Nephron (organoid): ENCODE results near the gene IRAK1.

Source experiments
- H3K27ac Mint-ChIP-seq, 3 experiments: 2 replicates each; pipeline ENCODE4 v1.8.0; 2020; ENCODE audit warnings: mixed read lengths in 3 of 3, mild to moderate bottlenecking in 2 of 3, moderate library complexity in 1 of 3
- H3K27me3 Mint-ChIP-seq: 2 replicates; pipeline ENCODE4 v1.8.0; 2021; ENCODE audit warnings: low read depth, mild to moderate bottlenecking, moderate library complexity, mixed read lengths
- H3K36me3 Mint-ChIP-seq: 2 replicates; pipeline ENCODE4 v1.8.0; 2020; ENCODE audit warnings: low read depth, mixed read lengths
- H3K4me1 Mint-ChIP-seq: 2 replicates; pipeline ENCODE4 v1.8.0; 2020; ENCODE audit warnings: mixed read lengths
- H3K4me3 Mint-ChIP-seq, 3 experiments: 2 replicates each; pipeline ENCODE4 v1.8.0; 2020; ENCODE audit warnings: mild to moderate bottlenecking in 3 of 3, mixed read lengths in 3 of 3, moderate library complexity in 2 of 3
- H3K9me3 Mint-ChIP-seq: 2 replicates; pipeline ENCODE4 v1.8.0; 2020; ENCODE audit warnings: mixed read lengths
- TF ChIP-seq, protein P1 (sequence below), 3 experiments: fragments of 200-600 bp; sonication (generic); IDR thresholded peaks; one replicate each; pipeline ENCODE4 v1.5.0; 2021; ENCODE audit warnings: antibody characterized with exemption in 3 of 3; ENCODE audit not compliant: unreplicated experiment in 3 of 3

Gene IRAK1

DNA sequence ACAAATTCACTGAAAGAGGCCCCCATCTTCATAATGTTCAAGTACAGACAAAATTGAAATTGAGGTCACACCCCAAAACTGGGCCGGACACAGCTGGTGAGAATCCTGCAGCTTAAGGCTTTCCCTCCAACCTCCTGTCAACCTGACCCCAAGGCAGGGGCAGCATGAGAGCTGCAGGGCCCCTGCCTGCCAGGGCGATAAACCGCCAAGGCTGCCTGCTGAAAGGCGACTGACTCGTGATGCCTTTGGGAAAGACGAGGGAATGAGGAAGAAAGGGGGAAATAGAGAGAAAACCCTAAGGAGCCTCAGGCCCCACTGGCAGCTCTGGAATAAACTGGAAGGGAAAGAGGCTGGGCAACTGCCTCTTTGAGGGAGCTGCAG, 7.3 kb upstream of the IRAK1 start:
- H3K27me3 Mint-ChIP-seq = no peaks in the 10 kb centered on the region
- H3K4me1 Mint-ChIP-seq = peaks cover 22% of the 10 kb centered on the region
- H3K36me3 Mint-ChIP-seq = peaks cover 30% of the 10 kb centered on the region
- no peak overlapping the region for H3K4me3 Mint-ChIP-seq
- TF ChIP-seq, protein P1, sequence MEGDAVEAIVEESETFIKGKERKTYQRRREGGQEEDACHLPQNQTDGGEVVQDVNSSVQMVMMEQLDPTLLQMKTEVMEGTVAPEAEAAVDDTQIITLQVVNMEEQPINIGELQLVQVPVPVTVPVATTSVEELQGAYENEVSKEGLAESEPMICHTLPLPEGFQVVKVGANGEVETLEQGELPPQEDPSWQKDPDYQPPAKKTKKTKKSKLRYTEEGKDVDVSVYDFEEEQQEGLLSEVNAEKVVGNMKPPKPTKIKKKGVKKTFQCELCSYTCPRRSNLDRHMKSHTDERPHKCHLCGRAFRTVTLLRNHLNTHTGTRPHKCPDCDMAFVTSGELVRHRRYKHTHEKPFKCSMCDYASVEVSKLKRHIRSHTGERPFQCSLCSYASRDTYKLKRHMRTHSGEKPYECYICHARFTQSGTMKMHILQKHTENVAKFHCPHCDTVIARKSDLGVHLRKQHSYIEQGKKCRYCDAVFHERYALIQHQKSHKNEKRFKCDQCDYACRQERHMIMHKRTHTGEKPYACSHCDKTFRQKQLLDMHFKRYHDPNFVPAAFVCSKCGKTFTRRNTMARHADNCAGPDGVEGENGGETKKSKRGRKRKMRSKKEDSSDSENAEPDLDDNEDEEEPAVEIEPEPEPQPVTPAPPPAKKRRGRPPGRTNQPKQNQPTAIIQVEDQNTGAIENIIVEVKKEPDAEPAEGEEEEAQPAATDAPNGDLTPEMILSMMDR (IDR thresholded peaks at IDR 0.05; ENCODE audit: unreplicated experiment in 3 of 3) = no peak
- peaks cover 4% of the 10 kb centered on the region for H3K9me3 Mint-ChIP-seq
- H3K27ac Mint-ChIP-seq = no peak overlapping the region

DNA sequence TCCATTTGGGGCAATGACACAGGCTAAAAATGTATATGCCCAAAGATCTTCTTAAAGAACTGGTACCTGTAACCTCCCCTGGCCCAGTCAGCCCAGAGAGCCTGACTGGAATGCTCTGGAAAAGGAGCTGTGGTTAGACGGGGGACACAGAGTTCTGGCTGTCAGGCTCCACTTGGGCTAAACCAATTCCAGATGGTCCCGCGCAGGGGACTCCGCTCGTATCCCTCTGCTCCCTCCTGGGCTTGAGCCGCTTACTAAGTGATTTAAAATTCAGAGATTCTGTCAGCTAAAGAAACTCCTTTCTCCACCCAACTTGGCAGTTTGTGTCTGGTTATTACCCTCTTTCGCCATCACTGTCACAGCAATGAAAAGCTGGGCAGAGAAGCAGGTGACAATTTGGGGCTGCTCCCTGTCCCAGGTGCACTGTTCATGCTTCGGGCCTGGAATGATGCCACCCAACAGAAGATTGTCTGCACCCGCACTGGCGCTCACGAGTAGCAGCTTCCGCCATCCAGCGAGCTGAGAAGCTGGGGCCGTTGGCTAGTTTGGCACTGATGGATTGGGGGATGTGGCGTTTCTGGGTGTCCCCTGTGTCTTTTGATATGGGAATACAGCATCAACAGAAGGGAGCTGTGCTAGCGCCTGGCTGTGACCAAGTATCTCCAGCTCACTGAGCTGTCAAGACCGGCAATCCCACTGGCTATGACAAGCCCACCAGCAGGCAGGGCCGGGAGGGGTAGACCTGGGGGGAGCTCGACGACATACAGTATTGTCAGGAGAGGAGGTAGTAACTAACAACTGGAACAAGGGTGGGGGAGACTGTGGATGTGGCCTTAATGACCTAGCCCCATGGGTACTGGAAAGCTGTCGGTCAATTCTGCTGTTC, 6.7 kb upstream of the IRAK1 start:
- Mint-ChIP-seq H3K27ac (peak overlapping the region in 2 of 3 experiments; percentile 79 to 86), H3K4me3 (no peak overlapping the region), H3K36me3 (peaks cover 27% of the 10 kb centered on the region), H3K4me1 (peaks cover 19% of the 10 kb centered on the region), H3K9me3 (peaks cover 4% of the 10 kb centered on the region), H3K27me3 (no peaks in the 10 kb centered on the region)
- TF ChIP-seq, protein P1 (IDR thresholded peaks at IDR 0.05; ENCODE audit: unreplicated experiment in 3 of 3) = no peak

DNA sequence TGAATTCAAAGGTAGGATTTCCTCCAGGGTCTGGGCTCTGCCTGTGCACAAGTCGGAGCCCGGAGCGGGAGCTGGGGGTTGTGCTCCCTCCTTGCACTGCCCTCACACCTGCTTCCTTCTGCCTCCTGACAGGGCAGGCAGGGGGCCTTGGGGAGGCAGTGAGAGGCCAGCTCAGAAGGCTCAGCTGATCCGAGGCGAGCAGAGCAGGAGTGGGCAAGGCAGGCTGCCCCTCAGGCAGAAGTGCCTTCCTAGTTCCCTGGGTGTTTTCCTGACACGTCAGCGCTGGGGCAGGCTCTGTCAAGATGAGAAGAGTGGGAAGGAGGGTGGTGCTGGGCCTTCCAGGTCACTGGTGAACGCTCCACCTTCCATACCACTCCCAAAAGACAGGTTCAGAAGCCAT, 5.5 kb upstream of the IRAK1 start:
- H3K4me1 Mint-ChIP-seq = peaks cover 19% of the 10 kb centered on the region
- H3K27ac Mint-ChIP-seq = peak overlapping the region in 2 of 3 experiments; percentile 79 to 86

DNA sequence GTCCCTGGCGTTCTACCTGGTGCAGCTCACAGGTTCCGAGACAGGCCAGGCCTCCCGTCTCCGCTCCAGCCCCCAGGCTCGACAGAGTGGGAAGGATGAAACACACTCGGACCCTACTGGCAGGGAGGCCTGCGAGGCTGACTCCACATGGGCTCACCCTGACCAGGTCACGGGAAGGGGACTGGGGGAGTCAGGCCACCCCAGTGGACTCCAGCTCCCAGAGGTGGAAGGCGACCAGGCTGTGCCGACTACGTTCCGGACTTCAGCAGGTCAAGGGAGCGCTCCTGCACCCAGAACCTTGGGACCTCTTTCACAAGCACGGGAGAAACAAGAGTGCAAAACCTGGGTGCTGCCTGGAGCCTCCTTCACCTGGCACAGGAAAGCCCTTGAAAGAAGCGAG, 4.6 kb upstream of the IRAK1 start:
- Mint-ChIP-seq H3K36me3 (peaks cover 17% of the 10 kb centered on the region), H3K4me1 (peaks cover 19% of the 10 kb centered on the region), H3K9me3 (peaks cover 8% of the 10 kb centered on the region), H3K4me3 (no peak overlapping the region), H3K27ac (no peak overlapping the region), H3K27me3 (no peaks in the 10 kb centered on the region)
- TF ChIP-seq, protein P1 (IDR thresholded peaks at IDR 0.05; ENCODE audit: unreplicated experiment in 3 of 3) = no peak

More for the DNA sequence above, 5.5 kb upstream of the IRAK1 start:
- no peaks in the 10 kb centered on the region for H3K27me3 Mint-ChIP-seq
- H3K9me3 Mint-ChIP-seq = peaks cover 8% of the 10 kb centered on the region
- H3K4me3 Mint-ChIP-seq = no peak overlapping the region
- TF ChIP-seq, protein P1 (IDR thresholded peaks at IDR 0.05; ENCODE audit: unreplicated experiment in 3 of 3) = no peak
- H3K36me3 Mint-ChIP-seq = peaks cover 23% of the 10 kb centered on the region

DNA sequence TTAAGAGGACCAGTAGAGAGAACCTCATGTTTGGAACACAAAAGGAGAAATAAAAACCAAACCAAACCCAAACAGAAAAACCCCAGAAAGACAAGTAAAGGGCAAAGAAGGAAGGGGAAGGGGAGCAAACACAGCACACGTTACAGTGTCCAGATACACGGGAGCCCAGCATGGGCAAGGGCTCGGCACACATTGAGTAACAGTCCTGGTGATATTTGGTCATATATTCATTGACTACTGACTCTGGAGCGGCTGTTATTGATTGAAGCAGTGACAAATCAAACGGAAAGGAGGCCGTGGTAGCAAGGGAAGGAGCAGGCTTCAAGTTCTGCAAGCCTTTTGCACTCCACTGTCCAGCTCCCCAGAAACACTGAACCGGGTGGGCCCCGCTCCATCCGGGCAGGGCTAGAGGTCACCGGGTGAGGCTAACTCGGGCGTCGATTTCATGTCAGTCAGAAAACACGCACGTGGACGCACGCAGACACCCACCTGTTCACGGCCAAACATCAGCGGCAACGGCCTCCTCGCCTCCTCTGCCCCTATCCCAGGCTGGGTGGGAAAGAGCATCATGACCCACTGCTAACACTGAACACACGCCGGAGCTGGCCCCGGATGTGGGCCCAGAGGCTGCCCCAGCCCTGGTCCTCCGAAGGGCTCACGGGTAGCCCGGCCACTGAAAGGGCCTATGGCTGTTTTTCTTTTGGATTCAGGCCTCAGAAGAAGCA, 3.7 kb upstream of the IRAK1 start:
- Mint-ChIP-seq H3K4me3 (peak overlapping the region; percentile 4 to 16 (median 10)), H3K36me3 (peaks cover 12% of the 10 kb centered on the region), H3K9me3 (peaks cover 8% of the 10 kb centered on the region), H3K4me1 (peaks cover 19% of the 10 kb centered on the region), H3K27ac (peak overlapping the region; percentile 61 to 80 (median 79)), H3K27me3 (no peaks in the 10 kb centered on the region)
- TF ChIP-seq, protein P1 (IDR thresholded peaks at IDR 0.05; ENCODE audit: unreplicated experiment in 3 of 3) = no peak
